SK-N-SH (cell line): ENCODE data around the gene ENTREP3. TPM values are rescaled to one million over a fixed set of nuclear protein-coding genes. Genes with fewer than 3 reads are reported as not detected.

ENCODE experiments used
- CTCF ChIA-PET: fragments of 300-600, 350-600 bp; formaldehyde crosslinking; extraction: SDS; loops from one replicate; lab custom pipeline; 2021; lab: Yijun Ruan, JAX
- POLR2A ChIA-PET: fragments of 350-600 bp; sonication (Branson Sonifier 250); formaldehyde crosslinking; extraction: SDS; loops from one replicate; lab custom pipeline; 2020; ENCODE audit warnings: antibody characterized with exemption, inconsistent platforms; lab: Yijun Ruan, JAX
- DNase-seq: peaks from one replicate; pipeline ENCODE4 v3.0.0; 2012
- H2AFZ ChIP-seq: fragments of 200-600 bp; sonication (generic); 2 replicates; pipeline ENCODE4 v1.8.1; 2016; ENCODE audit warnings: antibody characterized with exemption, mild to moderate bottlenecking, low read depth
- H3F3A ChIP-seq: fragments of 200-600 bp; sonication (generic); replicated peaks from 2 replicates; pipeline ENCODE3; 2016; ENCODE audit warnings: antibody characterized with exemption, mild to moderate bottlenecking; ENCODE audit not compliant: insufficient read depth
- H3K27ac ChIP-seq, 2 experiments: fragments of 200-500 bp in 1 of 2; fragments of 200-600 bp in 1 of 2; sonication (Bioruptor generic) in 1 of 2; sonication (generic), shearing (Covaris generic) in 1 of 2; 2 replicates each; pipeline versions ENCODE4 v1.5.1 to v1.6.1; 2014 to 2016; ENCODE audit warnings: low read depth in 2 of 2, inconsistent platforms in 1 of 2, low read length in 1 of 2, mild to moderate bottlenecking in 1 of 2, mixed read lengths in 1 of 2
- H3K27me3 ChIP-seq: fragments of 200-600 bp; sonication (generic), shearing (Covaris generic); 2 replicates; pipeline ENCODE4 v1.6.1; 2016; ENCODE audit warnings: mixed run types; ENCODE audit not compliant: insufficient read depth
- H3K36me3 ChIP-seq, 2 experiments: fragments of 200-500 bp in 1 of 2; fragments of 200-600 bp in 1 of 2; sonication (Bioruptor generic) in 1 of 2; sonication (generic) in 1 of 2; replicated peaks in 1 of 2; 2 replicates each; pipeline versions ENCODE3 to v1.5.1; 2014 to 2016; ENCODE audit warnings: low read length in 1 of 2, mild to moderate bottlenecking in 1 of 2; ENCODE audit not compliant: insufficient read depth in 2 of 2, control insufficient read depth in 1 of 2
- H3K4me1 ChIP-seq, 2 experiments: fragments of 200-500 bp in 1 of 2; fragments of 200-600 bp in 1 of 2; sonication (Bioruptor generic) in 1 of 2; sonication (generic), shearing (Covaris generic) in 1 of 2; 2 replicates each; pipeline versions ENCODE4 v1.5.1 to v1.6.1; 2014 to 2016; ENCODE audit warnings: low read depth in 1 of 2, low read length in 1 of 2, mixed run types in 1 of 2; ENCODE audit not compliant: insufficient read depth in 2 of 2, control insufficient read depth in 1 of 2
- H3K4me2 ChIP-seq: fragments of 200-600 bp; sonication (generic), shearing (Covaris generic); 2 replicates; pipeline ENCODE4 v1.6.1; 2017; ENCODE audit warnings: mixed run types
- H3K4me3 ChIP-seq, 2 experiments: fragments of 200-500 bp in 1 of 2; fragments of 200-600 bp in 1 of 2; sonication (Bioruptor generic) in 1 of 2; sonication (generic), shearing (Covaris generic) in 1 of 2; 2 replicates each; pipeline versions ENCODE4 v1.5.1 to v1.8.1; 2014 to 2016; ENCODE audit warnings: low read depth in 2 of 2, inconsistent platforms in 1 of 2, low read length in 1 of 2, mild to moderate bottlenecking in 1 of 2, mixed read lengths in 1 of 2, moderate library complexity in 1 of 2
- H3K79me2 ChIP-seq: fragments of 200-600 bp; sonication (generic); 2 replicates; pipeline ENCODE4 v1.8.1; 2017; ENCODE audit warnings: mild to moderate bottlenecking; ENCODE audit not compliant: insufficient read depth
- H3K9ac ChIP-seq: fragments of 200-600 bp; sonication (generic); 2 replicates; pipeline ENCODE4 v1.6.1; 2017; ENCODE audit warnings: mixed run types
- H3K9me2 ChIP-seq: fragments of 200-600 bp; sonication (generic); 2 replicates; pipeline ENCODE4 v1.6.1; 2017; ENCODE audit warnings: mixed run types
- H3K9me3 ChIP-seq: fragments of 200-600 bp; sonication (generic); 2 replicates; pipeline ENCODE4 v1.6.1; 2017; ENCODE audit warnings: mixed run types, mild to moderate bottlenecking, moderate library complexity
- H4K20me1 ChIP-seq: fragments of 200-600 bp; sonication (generic); 2 replicates; pipeline ENCODE4 v1.6.1; 2017; ENCODE audit warnings: mild to moderate bottlenecking, mixed run types; ENCODE audit not compliant: insufficient read depth
- CHD2 ChIP-seq: fragments of 150-350 bp; IDR thresholded peaks from 2 replicates; pipeline ENCODE4 v1.6.1; 2018; ENCODE audit warnings: low read length; ENCODE audit not compliant: partially characterized antibody
- FOXM1 ChIP-seq: IDR thresholded peaks from 2 replicates; pipeline ENCODE4 v1.4.0; 2012; ENCODE audit warnings: low read depth, mild to moderate bottlenecking
- GABPA ChIP-seq: IDR thresholded peaks from 2 replicates; pipeline ENCODE4 v1.4.0; 2012; ENCODE audit warnings: low read depth, mild to moderate bottlenecking
- GATA2 ChIP-seq: sonication (generic); formaldehyde crosslinking; IDR thresholded peaks from 2 replicates; pipeline ENCODE4 v1.5.0; 2020; ENCODE audit warnings: mild to moderate bottlenecking, missing genetic modification reagents
- MXI1 ChIP-seq: IDR thresholded peaks from 2 replicates; pipeline ENCODE4 v1.6.1; 2012; ENCODE audit warnings: mild to moderate bottlenecking, low read depth, low read length, improper control_type of control experiment
- POLR2AphosphoS5 ChIP-seq: IDR thresholded peaks from 2 replicates; pipeline ENCODE4 v1.6.1; 2012; ENCODE audit warnings: low read depth, low read length
- RCOR1 ChIP-seq: fragments of 150-350 bp; IDR thresholded peaks from 2 replicates; pipeline ENCODE4 v1.6.1; 2017; ENCODE audit warnings: antibody characterized with exemption, low read length
- RFX5 ChIP-seq: IDR thresholded peaks from 2 replicates; pipeline ENCODE4 v1.6.1; 2012; ENCODE audit warnings: mild to moderate bottlenecking, improper control_type of control experiment, low read length
- SMC3 ChIP-seq: IDR thresholded peaks from 2 replicates; pipeline ENCODE4 v1.6.1; 2012; ENCODE audit warnings: low read depth, low read length, improper control_type of control experiment
- TAF1 ChIP-seq: IDR thresholded peaks from 2 replicates; pipeline ENCODE4 v1.6.1; 2012; ENCODE audit warnings: low read depth, mild to moderate bottlenecking, low read length, moderate library complexity, borderline replicate concordance
- TCF12 ChIP-seq: IDR thresholded peaks from 2 replicates; pipeline ENCODE4 v1.4.0; 2012
- TEAD4 ChIP-seq: IDR thresholded peaks from 2 replicates; pipeline ENCODE4 v1.4.0; 2012; ENCODE audit warnings: mild to moderate bottlenecking, borderline replicate concordance; ENCODE audit not compliant: insufficient read depth
- USF1 ChIP-seq: IDR thresholded peaks from 2 replicates; pipeline ENCODE4 v1.4.0; 2012; ENCODE audit warnings: low read depth, borderline replicate concordance
- YY1 ChIP-seq: IDR thresholded peaks from 2 replicates; pipeline ENCODE4 v1.4.0; 2012; ENCODE audit warnings: low read depth, mild to moderate bottlenecking
- WGBS: methylation state at CpG from one replicate; pipeline ENCODE4 v1.1.6; 2017; ENCODE audit warnings: low lambda C conversion rate; 5-methylcytosine and 5-hydroxymethylcytosine counted together
- polyA plus RNA-seq, 3 experiments: library from polyadenylated mRNA; depleted of rRNA; stranded (reverse); fragments of >200 nt; gene quantifications; 2 replicates each; pipeline ENCODE4 v1.2.3, GENCODE V29; 2012
- TF ChIP-seq, protein P1 (sequence below): fragments of 200-600 bp; sonication (generic); IDR thresholded peaks from 2 replicates; pipeline ENCODE4 v1.6.1; 2017; ENCODE audit warnings: antibody characterized with exemption, mild to moderate bottlenecking, moderate library complexity
- TF ChIP-seq, protein P2 (sequence below): IDR thresholded peaks from 2 replicates; pipeline ENCODE4 v1.6.1; 2012; ENCODE audit warnings: mild to moderate bottlenecking, low read depth, low read length, moderate library complexity
- TF ChIP-seq, protein P3 (sequence below): fragments of 150-350 bp; IDR thresholded peaks from 2 replicates; pipeline ENCODE4 v1.6.1; 2017; ENCODE audit warnings: antibody characterized with exemption, low read length, low read depth, borderline replicate concordance
- TF ChIP-seq, protein P4 (sequence below): IDR thresholded peaks from 2 replicates; pipeline ENCODE4 v1.4.0; 2012; ENCODE audit warnings: low read depth

ENTREP3 gene
- polyA plus RNA-seq, 1 of the 3 experiments (the other 2 are of a cell fraction): 30.6 TPM

DNA sequence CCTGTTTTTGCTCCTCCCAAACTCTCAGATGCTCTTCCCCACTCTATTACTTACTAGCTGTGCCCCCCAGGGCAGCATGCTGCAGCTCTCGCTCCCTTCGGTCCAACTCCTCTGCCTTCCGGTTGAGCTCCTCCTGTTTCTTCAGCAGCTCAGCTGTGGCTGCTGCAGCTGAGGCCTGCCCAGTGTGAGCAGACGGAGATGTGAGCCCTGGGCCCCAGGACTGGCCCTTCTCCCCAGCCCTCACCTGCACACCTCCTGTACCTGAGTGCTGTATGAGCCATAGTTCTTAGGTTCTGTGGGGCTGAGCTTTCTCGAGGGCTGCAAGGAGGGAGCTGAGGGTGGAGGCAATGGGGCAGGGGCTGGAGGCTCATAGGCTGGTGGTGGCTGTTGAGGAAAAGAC lies 5.0 kb upstream of the ENTREP3 start (continued):
- TF ChIP-seq, protein P1, sequence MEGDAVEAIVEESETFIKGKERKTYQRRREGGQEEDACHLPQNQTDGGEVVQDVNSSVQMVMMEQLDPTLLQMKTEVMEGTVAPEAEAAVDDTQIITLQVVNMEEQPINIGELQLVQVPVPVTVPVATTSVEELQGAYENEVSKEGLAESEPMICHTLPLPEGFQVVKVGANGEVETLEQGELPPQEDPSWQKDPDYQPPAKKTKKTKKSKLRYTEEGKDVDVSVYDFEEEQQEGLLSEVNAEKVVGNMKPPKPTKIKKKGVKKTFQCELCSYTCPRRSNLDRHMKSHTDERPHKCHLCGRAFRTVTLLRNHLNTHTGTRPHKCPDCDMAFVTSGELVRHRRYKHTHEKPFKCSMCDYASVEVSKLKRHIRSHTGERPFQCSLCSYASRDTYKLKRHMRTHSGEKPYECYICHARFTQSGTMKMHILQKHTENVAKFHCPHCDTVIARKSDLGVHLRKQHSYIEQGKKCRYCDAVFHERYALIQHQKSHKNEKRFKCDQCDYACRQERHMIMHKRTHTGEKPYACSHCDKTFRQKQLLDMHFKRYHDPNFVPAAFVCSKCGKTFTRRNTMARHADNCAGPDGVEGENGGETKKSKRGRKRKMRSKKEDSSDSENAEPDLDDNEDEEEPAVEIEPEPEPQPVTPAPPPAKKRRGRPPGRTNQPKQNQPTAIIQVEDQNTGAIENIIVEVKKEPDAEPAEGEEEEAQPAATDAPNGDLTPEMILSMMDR: no peak
- TF ChIP-seq USF1 (no peak), MXI1 (no peak)

- WGBS: 88% methylated on average over 11 of the region's 20 CpGs
- Histone ChIP-seq H3K79me2 (peaks cover 37% of the 10 kb centered on the region), H3K4me3 (peak overlapping the region; percentile 79 to 82; a peak in 3 of 4 replicates), H3K36me3 (peaks cover 15 to 25% of the 10 kb centered on the region in 2 experiments), H3K4me1 (peaks cover 0 to 26% of the 10 kb centered on the region in 2 experiments; a peak in 2 of 4 replicates), H3K9ac (peak overlapping the region; percentile 77), H3F3A (peaks cover 35% of the 10 kb centered on the region), H3K27me3 (no peaks in the 10 kb centered on the region), H3K9me3 (no peaks in the 10 kb centered on the region), H2AFZ (peak overlapping the region; percentile 77; the same call in 1 of the 2 replicates), H3K27ac (peak overlapping the region; percentile 76 to 93), H4K20me1 (no peaks in the 10 kb centered on the region), H3K9me2 (no peaks in the 10 kb centered on the region), H3K4me2 (peak overlapping the region; percentile 100)
- no peak for DNase-seq
- ChIA-PET POLR2A (interaction anchor here (2.4 kb wide), 1 partner anchor 17 kb away, joined by 7 read pairs; the partner anchor contains the start of gene CLK2), CTCF (interaction anchor here (1.1 to 13.3 kb wide), 6 partner anchors 11 to 69 kb away, joined by 3 to 184 read pairs (median 10); partner anchors contain the start of genes CLK2 and RUSC1)
- TF ChIP-seq, protein P2, sequence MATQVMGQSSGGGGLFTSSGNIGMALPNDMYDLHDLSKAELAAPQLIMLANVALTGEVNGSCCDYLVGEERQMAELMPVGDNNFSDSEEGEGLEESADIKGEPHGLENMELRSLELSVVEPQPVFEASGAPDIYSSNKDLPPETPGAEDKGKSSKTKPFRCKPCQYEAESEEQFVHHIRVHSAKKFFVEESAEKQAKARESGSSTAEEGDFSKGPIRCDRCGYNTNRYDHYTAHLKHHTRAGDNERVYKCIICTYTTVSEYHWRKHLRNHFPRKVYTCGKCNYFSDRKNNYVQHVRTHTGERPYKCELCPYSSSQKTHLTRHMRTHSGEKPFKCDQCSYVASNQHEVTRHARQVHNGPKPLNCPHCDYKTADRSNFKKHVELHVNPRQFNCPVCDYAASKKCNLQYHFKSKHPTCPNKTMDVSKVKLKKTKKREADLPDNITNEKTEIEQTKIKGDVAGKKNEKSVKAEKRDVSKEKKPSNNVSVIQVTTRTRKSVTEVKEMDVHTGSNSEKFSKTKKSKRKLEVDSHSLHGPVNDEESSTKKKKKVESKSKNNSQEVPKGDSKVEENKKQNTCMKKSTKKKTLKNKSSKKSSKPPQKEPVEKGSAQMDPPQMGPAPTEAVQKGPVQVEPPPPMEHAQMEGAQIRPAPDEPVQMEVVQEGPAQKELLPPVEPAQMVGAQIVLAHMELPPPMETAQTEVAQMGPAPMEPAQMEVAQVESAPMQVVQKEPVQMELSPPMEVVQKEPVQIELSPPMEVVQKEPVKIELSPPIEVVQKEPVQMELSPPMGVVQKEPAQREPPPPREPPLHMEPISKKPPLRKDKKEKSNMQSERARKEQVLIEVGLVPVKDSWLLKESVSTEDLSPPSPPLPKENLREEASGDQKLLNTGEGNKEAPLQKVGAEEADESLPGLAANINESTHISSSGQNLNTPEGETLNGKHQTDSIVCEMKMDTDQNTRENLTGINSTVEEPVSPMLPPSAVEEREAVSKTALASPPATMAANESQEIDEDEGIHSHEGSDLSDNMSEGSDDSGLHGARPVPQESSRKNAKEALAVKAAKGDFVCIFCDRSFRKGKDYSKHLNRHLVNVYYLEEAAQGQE: no peak
- TF ChIP-seq, protein P3, sequence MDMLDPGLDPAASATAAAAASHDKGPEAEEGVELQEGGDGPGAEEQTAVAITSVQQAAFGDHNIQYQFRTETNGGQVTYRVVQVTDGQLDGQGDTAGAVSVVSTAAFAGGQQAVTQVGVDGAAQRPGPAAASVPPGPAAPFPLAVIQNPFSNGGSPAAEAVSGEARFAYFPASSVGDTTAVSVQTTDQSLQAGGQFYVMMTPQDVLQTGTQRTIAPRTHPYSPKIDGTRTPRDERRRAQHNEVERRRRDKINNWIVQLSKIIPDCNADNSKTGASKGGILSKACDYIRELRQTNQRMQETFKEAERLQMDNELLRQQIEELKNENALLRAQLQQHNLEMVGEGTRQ: no peak
- TF ChIP-seq USF1 (no peak), YY1 (no peak), GABPA (no peak), TEAD4 (no peak), RCOR1 (no peak), CHD2 (no peak), POLR2AphosphoS5 (no peak), SMC3 (no peak), TAF1 (no peak), RFX5 (no peak), GATA2 (CRISPR knock-in tag) (no peak), FOXM1 (no peak), TCF12 (no peak)
- TF ChIP-seq, protein P1: no peak
- TF ChIP-seq, protein P4, sequence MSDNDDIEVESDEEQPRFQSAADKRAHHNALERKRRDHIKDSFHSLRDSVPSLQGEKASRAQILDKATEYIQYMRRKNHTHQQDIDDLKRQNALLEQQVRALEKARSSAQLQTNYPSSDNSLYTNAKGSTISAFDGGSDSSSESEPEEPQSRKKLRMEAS: no peak
Measured at GRCh38 chr1:155256058-155256852, 972 bp upstream of the ENTREP3 start.
